Parathyroid adenoma (tissue), 2 donors: ENCODE data around the gene RAP1GAP2.

Experiments used
- H2AFZ ChIP-seq: fragments of 300-600 bp; sonication (generic); one replicate; pipeline ENCODE4 v1.7.0; 2017; ENCODE audit warnings: antibody characterized with exemption, mild to moderate bottlenecking
- H3K27ac ChIP-seq: fragments of 300-600 bp; sonication (generic); one replicate; pipeline ENCODE4 v1.7.0; 2017
- H3K27me3 ChIP-seq: fragments of 300-600 bp; sonication (generic); one replicate; pipeline ENCODE4 v1.7.0; 2017; ENCODE audit warnings: low read length; ENCODE audit not compliant: control insufficient read depth, insufficient read depth
- H3K36me3 ChIP-seq: fragments of 300-600 bp; sonication (generic); one replicate; pipeline ENCODE4 v1.7.0; 2017; ENCODE audit warnings: low read length; ENCODE audit not compliant: control insufficient read depth, insufficient read depth
- H3K4me1 ChIP-seq: fragments of 300-600 bp; sonication (generic); one replicate; pipeline ENCODE4 v1.7.0; 2017; ENCODE audit warnings: control low read depth
- H3K4me2 ChIP-seq: fragments of 300-600 bp; sonication (generic); one replicate; pipeline ENCODE4 v1.7.0; 2017; ENCODE audit warnings: low read length
- H3K4me3 ChIP-seq: fragments of 300-600 bp; sonication (generic); one replicate; pipeline ENCODE4 v1.7.0; 2017; ENCODE audit warnings: low read depth, low read length
- H3K79me2 ChIP-seq: fragments of 300-600 bp; sonication (generic); one replicate; pipeline ENCODE4 v1.7.0; 2017; ENCODE audit warnings: control low read depth
- H3K9ac ChIP-seq: fragments of 300-600 bp; sonication (generic); one replicate; pipeline ENCODE4 v1.7.0; 2017; ENCODE audit warnings: mild to moderate bottlenecking
- H3K9me3 ChIP-seq: fragments of 300-600 bp; sonication (generic); one replicate; pipeline ENCODE4 v1.7.0; 2017; ENCODE audit warnings: low read length; ENCODE audit not compliant: control insufficient read depth
- TF ChIP-seq, protein P1 (sequence below): fragments of 300-600 bp; sonication (generic); IDR thresholded peaks from one replicate; pipeline ENCODE4 v1.7.0; 2017; ENCODE audit warnings: antibody characterized with exemption, mild to moderate bottlenecking
- donor health status: primary hyperparathyroidism.

The RAP1GAP2 gene

DNA sequence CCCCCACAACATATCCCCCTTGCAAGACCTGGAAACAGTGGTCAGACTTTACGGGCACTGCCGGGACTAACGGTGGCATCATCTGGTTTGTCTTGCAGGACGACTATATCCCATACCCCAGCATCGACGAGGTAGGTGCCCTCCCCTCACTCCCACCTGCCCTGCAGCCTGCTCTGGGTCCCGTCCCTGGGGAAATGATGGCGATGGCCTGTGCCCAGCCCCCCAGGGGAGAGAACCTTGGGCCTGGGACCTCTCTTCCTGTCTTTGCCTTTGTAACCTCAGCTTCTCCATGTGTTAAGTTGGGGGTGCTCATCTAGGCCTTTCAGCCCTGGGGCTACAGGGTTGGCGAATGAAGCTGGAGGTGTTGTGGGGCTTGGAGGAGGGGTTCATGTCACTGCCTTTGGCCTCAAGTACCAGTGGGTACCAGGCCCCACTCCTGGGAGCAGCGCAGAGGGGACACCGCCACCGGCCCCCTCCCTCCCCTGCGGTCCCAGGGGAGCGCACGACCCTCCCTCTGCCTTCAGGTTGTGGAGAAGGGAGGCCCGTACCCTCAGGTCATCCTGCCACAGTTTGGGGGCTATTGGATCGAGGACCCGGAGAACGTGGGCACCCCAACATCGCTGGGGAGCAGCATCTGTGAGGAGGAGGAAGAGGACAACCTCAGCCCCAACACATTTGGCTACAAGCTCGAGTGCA lies 167.2 kb downstream of the RAP1GAP2 start:
- Histone ChIP-seq H3K9ac (no peak overlapping the region), H3K4me3 (no peak overlapping the region), H2AFZ (no peak overlapping the region), H3K79me2 (no peaks in the 10 kb centered on the region), H3K27me3 (no peaks in the 10 kb centered on the region), H3K4me2 (no peak overlapping the region), H3K36me3 (no peaks in the 10 kb centered on the region), H3K9me3 (no peaks in the 10 kb centered on the region), H3K4me1 (peaks cover 8% of the 10 kb centered on the region), H3K27ac (no peak overlapping the region)
- TF ChIP-seq, protein P1, sequence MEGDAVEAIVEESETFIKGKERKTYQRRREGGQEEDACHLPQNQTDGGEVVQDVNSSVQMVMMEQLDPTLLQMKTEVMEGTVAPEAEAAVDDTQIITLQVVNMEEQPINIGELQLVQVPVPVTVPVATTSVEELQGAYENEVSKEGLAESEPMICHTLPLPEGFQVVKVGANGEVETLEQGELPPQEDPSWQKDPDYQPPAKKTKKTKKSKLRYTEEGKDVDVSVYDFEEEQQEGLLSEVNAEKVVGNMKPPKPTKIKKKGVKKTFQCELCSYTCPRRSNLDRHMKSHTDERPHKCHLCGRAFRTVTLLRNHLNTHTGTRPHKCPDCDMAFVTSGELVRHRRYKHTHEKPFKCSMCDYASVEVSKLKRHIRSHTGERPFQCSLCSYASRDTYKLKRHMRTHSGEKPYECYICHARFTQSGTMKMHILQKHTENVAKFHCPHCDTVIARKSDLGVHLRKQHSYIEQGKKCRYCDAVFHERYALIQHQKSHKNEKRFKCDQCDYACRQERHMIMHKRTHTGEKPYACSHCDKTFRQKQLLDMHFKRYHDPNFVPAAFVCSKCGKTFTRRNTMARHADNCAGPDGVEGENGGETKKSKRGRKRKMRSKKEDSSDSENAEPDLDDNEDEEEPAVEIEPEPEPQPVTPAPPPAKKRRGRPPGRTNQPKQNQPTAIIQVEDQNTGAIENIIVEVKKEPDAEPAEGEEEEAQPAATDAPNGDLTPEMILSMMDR = no peak

DNA sequence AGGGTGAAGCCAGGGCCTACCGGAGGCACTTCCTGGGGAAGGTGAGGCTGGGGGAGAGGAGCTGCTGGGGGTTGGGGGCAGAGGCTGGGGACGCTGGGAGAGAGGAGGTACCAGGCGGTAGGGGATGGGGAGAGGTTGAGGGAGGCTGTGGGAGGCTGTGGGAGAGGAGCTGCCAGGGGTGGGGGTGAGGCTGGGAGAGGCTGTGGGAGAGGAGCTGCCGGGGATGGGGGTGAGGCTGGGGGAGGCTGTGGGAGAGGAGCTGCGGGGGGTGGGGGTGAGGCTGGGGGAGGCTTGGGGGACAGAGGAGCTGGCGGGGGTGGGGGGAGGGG lies 167.8 kb downstream of the RAP1GAP2 start:
- Histone ChIP-seq H3K27ac (no peak overlapping the region), H3K4me2 (no peak overlapping the region), H3K27me3 (no peaks in the 10 kb centered on the region), H2AFZ (no peak overlapping the region), H3K9ac (no peak overlapping the region), H3K4me3 (no peak overlapping the region), H3K79me2 (no peaks in the 10 kb centered on the region), H3K36me3 (no peaks in the 10 kb centered on the region), H3K4me1 (peaks cover 8% of the 10 kb centered on the region), H3K9me3 (no peaks in the 10 kb centered on the region)
- TF ChIP-seq, protein P1 = no peak

DNA sequence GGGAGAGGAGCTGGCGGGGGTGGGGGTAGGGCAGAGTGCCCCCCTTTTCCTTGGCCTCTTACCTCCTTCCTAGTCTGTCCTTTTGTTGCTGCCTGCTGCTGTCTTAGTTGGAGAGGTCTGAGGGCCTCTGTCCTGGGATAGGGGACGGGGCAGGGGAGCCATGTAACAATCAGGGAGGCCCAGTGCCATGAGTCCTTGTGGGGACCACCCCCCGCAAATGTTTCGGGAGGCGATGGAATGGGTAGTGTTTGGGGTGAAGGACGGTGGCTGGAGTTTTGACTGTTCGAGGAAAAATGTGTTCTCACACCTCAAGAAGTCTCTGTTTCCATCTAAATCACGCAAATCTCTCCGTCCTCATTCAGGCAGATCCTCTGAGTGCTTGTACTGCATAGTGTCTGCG lies 168.1 kb downstream of the RAP1GAP2 start:
- no peak overlapping the region for H3K4me2 ChIP-seq
- no peaks in the 10 kb centered on the region for H3K9me3 ChIP-seq
- no peaks in the 10 kb centered on the region for H3K36me3 ChIP-seq
- H3K9ac ChIP-seq = no peak overlapping the region
- no peaks in the 10 kb centered on the region for H3K79me2 ChIP-seq
- peaks cover 8% of the 10 kb centered on the region for H3K4me1 ChIP-seq
- no peaks in the 10 kb centered on the region for H3K27me3 ChIP-seq
- no peak overlapping the region for H2AFZ ChIP-seq
- no peak overlapping the region for H3K4me3 ChIP-seq
- TF ChIP-seq, protein P1 = no peak
- no peak overlapping the region for H3K27ac ChIP-seq

DNA sequence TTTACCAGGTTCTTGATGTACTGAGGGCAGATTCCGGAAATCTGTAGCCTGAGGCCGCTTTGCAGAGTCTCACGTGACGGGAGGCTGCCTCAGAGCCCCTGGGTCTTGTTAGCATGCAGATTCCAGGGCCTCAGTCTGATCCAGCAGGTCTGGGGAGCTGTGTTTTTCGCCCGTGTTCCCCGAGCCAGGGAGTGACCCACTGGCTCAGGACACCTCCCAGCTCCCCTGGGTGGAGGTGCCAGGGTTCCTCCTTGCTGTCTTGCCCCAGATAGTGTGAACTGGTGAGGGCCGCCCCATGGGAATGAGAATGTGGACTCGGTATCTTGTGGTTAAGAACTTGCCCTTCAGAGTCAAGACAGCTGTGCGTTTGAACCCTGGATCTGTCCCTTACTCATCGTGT lies 168.6 kb downstream of the RAP1GAP2 start:
- no peak overlapping the region for H3K9ac ChIP-seq
- TF ChIP-seq, protein P1 = no peak
- H3K4me1 ChIP-seq = peaks cover 8% of the 10 kb centered on the region
- H3K27me3 ChIP-seq = no peaks in the 10 kb centered on the region
- no peak overlapping the region for H3K4me3 ChIP-seq
- H3K4me2 ChIP-seq = no peak overlapping the region
- no peak overlapping the region for H3K27ac ChIP-seq
- H3K79me2 ChIP-seq = no peaks in the 10 kb centered on the region
- H3K36me3 ChIP-seq = no peaks in the 10 kb centered on the region
- no peaks in the 10 kb centered on the region for H3K9me3 ChIP-seq
- H2AFZ ChIP-seq = no peak overlapping the region
